Adipocyte (in vitro differentiated cells): ENCODE results near the gene KIF1A.
"Not testable (repeated sequence)": the region's sequence is repeated elsewhere in the genome, so short reads cannot be mapped to it uniquely, and the experiment has no call there.

Experiments used
- DNase-seq: peaks from one replicate; pipeline ENCODE4 v3.0.0-alpha.2; 2015; ENCODE audit warnings: low read depth
- H3K27me3 ChIP-seq: replicated peaks from 2 replicates; pipeline ENCODE4 v1.7.0; 2013; ENCODE audit warnings: mild to moderate bottlenecking, low read length, moderate library complexity; ENCODE audit not compliant: control insufficient read depth, insufficient read depth
- H3K36me3 ChIP-seq: 2 replicates; pipeline ENCODE4 v1.7.0; 2013; ENCODE audit warnings: low read length, mild to moderate bottlenecking, moderate library complexity; ENCODE audit not compliant: control insufficient read depth, insufficient read depth, severe bottlenecking
- H3K4me1 ChIP-seq: 2 replicates; pipeline ENCODE4 v1.7.0; 2013; ENCODE audit warnings: mild to moderate bottlenecking, low read length, moderate library complexity; ENCODE audit not compliant: control insufficient read depth, insufficient read depth
- H3K4me3 ChIP-seq: 2 replicates; pipeline ENCODE4 v1.7.0; 2013; ENCODE audit warnings: mild to moderate bottlenecking, low read length, moderate library complexity
- H3K9ac ChIP-seq: 2 replicates; pipeline ENCODE4 v1.7.0; 2013; ENCODE audit warnings: mild to moderate bottlenecking, low read length, moderate library complexity
- H3K9me3 ChIP-seq: 2 replicates; pipeline ENCODE4 v1.7.0; 2013; ENCODE audit warnings: mild to moderate bottlenecking, low read length, moderate library complexity; ENCODE audit not compliant: control insufficient read depth

The KIF1A gene

DNA sequence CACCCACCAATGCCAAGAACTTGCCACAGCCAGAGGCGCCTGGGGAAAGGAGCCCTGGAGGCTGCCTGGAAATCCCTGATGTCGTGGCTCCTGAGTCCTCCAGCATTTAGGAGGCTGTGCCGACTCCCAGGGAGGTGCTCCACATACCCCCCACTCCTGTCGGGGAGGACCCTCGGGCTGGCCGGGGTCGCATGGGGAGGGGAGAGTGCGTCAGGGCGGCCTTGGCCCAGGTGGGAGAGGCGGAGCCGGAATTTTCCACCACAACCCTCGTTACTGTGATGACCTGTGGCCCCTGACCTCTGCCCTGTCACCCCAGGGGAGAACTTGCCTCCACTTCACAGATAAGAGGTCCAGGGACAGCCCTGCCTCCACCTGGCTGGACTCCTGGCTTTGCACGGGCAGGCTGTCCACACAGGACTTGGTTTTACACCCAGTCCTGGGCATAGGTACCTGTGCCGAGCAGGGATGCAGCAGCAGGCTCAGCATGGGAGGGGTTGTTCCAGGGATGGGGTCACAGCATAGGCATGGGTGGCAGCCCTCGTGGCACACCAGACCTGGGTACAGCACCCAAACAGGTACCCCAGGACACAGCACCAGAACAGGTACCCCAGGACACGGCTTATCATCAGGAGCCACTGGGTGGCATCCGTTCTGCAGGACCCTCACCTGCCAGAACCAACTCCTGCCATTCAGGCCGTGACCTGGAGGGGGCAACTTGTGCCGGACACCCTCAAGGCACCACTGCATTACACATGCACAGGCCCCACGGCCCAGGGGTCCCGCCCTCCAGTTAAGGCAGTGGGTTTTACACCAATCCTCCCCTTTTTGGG lies 36.3 kb upstream of the KIF1A start:
- H3K4me1 ChIP-seq = no peaks in the 10 kb centered on the region
- DNase-seq = no peak
- H3K27me3 ChIP-seq = peaks cover 28% of the 10 kb centered on the region
- no peak overlapping the region for H3K9ac ChIP-seq
- no peaks in the 10 kb centered on the region for H3K36me3 ChIP-seq
- no peak overlapping the region for H3K4me3 ChIP-seq
- H3K9me3 ChIP-seq = peaks cover 14% of the 10 kb centered on the region

- Histone ChIP-seq H3K9me3 (peaks cover 14% of the 10 kb centered on the region), H3K4me3 (no peak overlapping the region), H3K9ac (no peak overlapping the region), H3K36me3 (no peaks in the 10 kb centered on the region), H3K4me1 (no peaks in the 10 kb centered on the region), H3K27me3 (peaks cover 28% of the 10 kb centered on the region)
- DNase-seq = no peak
These were observed 35.7 kb upstream of the KIF1A start for GRCh38 chr2:240855670-240856069.

DNA sequence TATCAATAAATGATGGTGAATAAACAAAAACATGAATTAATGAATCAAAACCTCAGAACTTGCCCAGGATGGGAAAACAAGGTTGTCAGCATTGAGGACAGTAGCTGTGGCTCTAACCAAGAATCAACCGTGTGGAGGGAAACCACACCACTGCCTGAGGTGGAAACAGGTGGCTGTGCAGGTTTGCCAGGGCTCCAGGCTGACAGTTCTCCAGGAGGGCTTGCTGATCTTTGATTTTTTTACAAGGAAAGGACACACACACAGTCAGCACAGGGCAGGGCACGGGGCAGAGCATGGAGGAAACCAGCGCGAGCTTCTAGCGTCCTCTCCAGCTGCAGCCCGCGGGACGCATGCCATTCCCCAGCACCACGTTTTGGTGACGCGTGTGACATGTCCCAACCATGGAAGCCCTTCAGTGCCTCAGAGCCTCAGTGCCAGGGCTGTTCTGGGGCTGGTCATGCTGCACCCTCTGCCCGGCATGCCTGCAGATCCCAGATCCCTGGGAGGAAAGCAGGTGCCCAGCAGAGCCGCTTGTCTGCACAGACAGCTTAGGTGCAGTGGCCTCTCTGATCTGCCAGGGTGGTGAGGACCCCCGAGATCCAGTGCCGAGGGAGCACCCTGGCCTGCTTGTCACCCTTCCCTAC lies 32.8 kb upstream of the KIF1A start:
- H3K9ac ChIP-seq = no peak overlapping the region
- peaks cover 14% of the 10 kb centered on the region for H3K9me3 ChIP-seq
- H3K27me3 ChIP-seq = peaks cover 23% of the 10 kb centered on the region
- H3K36me3 ChIP-seq = no peaks in the 10 kb centered on the region
- H3K4me1 ChIP-seq = no peaks in the 10 kb centered on the region
- DNase-seq = no peak
- H3K4me3 ChIP-seq = no peak overlapping the region

DNA sequence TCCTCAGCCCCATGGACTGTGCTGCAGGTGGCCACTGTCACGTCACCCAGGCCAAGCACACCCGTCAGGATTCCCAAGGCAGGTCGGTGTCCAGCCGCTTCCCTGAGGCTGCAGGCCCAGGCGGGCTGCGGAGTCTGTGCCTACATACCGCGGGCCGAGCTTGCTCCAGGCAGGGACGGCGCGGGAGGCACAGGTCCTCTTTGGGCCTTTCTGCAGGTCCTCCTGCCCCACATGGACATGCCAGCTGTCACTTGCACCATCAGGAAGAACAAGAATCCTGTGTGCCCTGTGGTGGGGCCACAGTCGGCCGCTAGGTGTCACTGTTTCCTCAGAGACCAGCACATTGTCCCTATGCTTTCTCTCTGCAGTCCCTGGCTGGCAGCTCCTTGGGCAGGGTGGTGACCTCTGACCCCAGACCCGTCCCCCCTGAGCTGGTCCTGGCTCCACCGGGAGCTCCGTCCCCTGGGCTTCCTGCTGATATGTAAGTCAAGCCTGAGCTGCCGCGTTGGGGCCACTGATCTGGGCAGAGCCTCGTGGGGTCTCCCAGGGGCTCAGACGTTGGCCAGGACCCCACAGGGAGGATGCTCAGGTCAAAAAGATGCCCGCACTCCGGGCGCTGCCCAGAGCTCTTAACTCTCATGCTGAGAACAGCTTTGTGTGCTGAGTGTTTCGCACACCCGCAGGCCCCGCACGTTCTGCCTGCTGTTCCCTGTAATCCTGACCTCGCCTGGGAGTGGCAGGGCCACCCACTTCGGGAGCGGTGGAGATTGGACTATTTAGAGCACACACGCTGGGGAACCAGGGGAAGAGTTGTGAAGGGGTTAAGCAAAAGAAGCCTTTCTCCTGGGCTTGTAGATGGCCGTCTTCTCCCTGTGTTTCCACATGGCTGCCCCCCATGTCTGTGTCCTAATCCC lies 31.3 kb upstream of the KIF1A start:
- Histone ChIP-seq H3K36me3 (no peaks in the 10 kb centered on the region), H3K4me3 (no peak overlapping the region), H3K9ac (no peak overlapping the region), H3K4me1 (no peaks in the 10 kb centered on the region), H3K9me3 (peaks cover 14% of the 10 kb centered on the region), H3K27me3 (peaks cover 19% of the 10 kb centered on the region)
- DNase-seq = peak; percentile 89

- Histone ChIP-seq H3K4me1 (no peaks in the 10 kb centered on the region), H3K36me3 (no peaks in the 10 kb centered on the region), H3K4me3 (no peak overlapping the region), H3K9ac (no peak overlapping the region), H3K9me3 (peaks cover 14% of the 10 kb centered on the region), H3K27me3 (peaks cover 26% of the 10 kb centered on the region)
- DNase-seq = no peak
These were observed 30.7 kb upstream of the KIF1A start for GRCh38 chr2:240850756-240851077.

- H3K36me3 ChIP-seq = no peaks in the 10 kb centered on the region
- peaks cover 29% of the 10 kb centered on the region for H3K27me3 ChIP-seq
- H3K9ac ChIP-seq = no peak overlapping the region
- no peak for DNase-seq
- no peaks in the 10 kb centered on the region for H3K4me1 ChIP-seq
- peaks cover 12% of the 10 kb centered on the region for H3K9me3 ChIP-seq
- no peak overlapping the region for H3K4me3 ChIP-seq
These were observed 30.0 kb upstream of the KIF1A start for GRCh38 chr2:240850026-240850425.

- DNase-seq = no peak
- peaks cover 7% of the 10 kb centered on the region for H3K9me3 ChIP-seq
- no peaks in the 10 kb centered on the region for H3K36me3 ChIP-seq
- peaks cover 36% of the 10 kb centered on the region for H3K27me3 ChIP-seq
- H3K4me1 ChIP-seq = no peaks in the 10 kb centered on the region
- H3K9ac ChIP-seq = no peak overlapping the region
- no peak overlapping the region for H3K4me3 ChIP-seq
These were observed 29.1 kb upstream of the KIF1A start for GRCh38 chr2:240848900-240849680.

DNA sequence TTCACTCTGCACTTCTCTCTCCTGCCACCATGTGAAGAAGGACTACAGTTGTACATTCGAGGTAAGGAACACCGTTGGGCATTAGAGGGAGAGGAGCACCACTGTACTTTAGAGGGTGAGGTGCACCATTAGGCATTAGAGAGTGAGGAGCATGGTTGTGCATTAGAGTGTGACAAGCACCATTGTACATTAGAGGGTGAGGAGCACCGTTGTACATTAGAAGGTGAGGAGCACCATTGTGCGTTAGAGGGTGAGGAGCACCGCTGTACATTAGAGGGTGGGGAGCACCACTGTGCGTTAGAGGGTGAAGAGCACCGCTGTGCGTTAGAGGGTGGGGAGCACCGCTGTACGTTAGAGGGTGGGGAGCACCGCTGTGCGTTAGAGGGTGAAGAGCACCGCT lies 27.8 kb upstream of the KIF1A start:
- Histone ChIP-seq H3K36me3 (no peaks in the 10 kb centered on the region), H3K27me3 (peaks cover 44% of the 10 kb centered on the region), H3K9ac (no peak overlapping the region), H3K4me3 (no peak overlapping the region), H3K4me1 (no peaks in the 10 kb centered on the region), H3K9me3 (peaks cover 5% of the 10 kb centered on the region)
- DNase-seq = no peak

GRCh38 chr2:240846873-240847595 lies 27.0 kb upstream of the KIF1A start:
- Histone ChIP-seq H3K27me3 (peaks cover 40% of the 10 kb centered on the region), H3K4me3 (no peak overlapping the region), H3K36me3 (no peaks in the 10 kb centered on the region)

DNA sequence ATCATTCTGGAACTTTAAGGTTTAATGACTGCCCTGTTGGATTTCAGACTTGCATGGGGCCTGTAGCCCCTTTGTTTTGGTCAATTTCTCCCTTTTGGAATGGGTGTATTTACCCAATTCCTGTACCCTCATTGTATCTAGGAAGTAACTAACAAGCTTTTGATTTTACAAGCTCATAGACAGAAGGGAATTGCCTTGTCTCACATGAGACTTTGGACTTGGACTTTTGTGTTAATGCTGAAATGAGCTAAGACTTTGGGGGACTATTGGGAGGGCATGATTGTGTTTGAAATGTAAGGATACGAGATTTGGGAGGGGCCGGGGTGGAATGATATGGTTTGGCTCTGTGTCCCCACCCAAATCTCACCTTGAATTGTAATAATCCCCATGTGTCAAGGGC lies 26.3 kb upstream of the KIF1A start:
- DNase-seq, H3K4me3 ChIP-seq, H3K4me1 ChIP-seq, H3K9ac ChIP-seq, H3K36me3 ChIP-seq, H3K9me3 ChIP-seq: not testable (repeated sequence)
- H3K27me3 ChIP-seq = peaks cover 39% of the 10 kb centered on the region

More at GRCh38 chr2:240846873-240847595, 27.0 kb upstream of the KIF1A start:
- H3K9me3 ChIP-seq = peaks cover 5% of the 10 kb centered on the region
- H3K4me1 ChIP-seq = no peaks in the 10 kb centered on the region
- DNase-seq = no peak
- H3K9ac ChIP-seq = no peak overlapping the region
